Cardiac muscle cell (in vitro differentiated cells and primary cell): ENCODE measurements around the gene CHD3. TPM values are rescaled to one million over a fixed set of nuclear protein-coding genes. Genes with fewer than 3 reads are reported as not detected.

Source experiments
- DNase-seq, 2 donors: peaks; one replicate each; pipeline versions ENCODE4 v3.0.0 to v3.0.0-alpha.2; 2010 to 2017; ENCODE audit warnings: low read depth in 1 of 2, low spot score in 1 of 2
- H3K27ac ChIP-seq: fragments of 200-600 bp; sonication (generic); 2 replicates; pipeline ENCODE4 v1.5.1; 2016
- H3K27me3 ChIP-seq: fragments of 200-600 bp; sonication (generic); 2 replicates; pipeline ENCODE4 v1.6.0; 2016; ENCODE audit warnings: control low read depth
- H3K36me3 ChIP-seq: fragments of 200-600 bp; sonication (generic); 2 replicates; pipeline ENCODE4 v1.5.1; 2016; ENCODE audit warnings: control low read depth
- H3K4me1 ChIP-seq: fragments of 200-600 bp; sonication (generic); 2 replicates; pipeline ENCODE4 v1.8.1; 2017; ENCODE audit warnings: low read depth, mild to moderate bottlenecking, mixed run types
- H3K4me3 ChIP-seq: fragments of 200-600 bp; sonication (generic); 2 replicates; pipeline ENCODE4 v1.5.1; 2016; ENCODE audit warnings: mild to moderate bottlenecking
- H3K9me3 ChIP-seq: fragments of 200-600 bp; sonication (generic); 2 replicates; pipeline ENCODE4 v1.5.1; 2017; ENCODE audit warnings: low read depth, mild to moderate bottlenecking, control low read depth
- polyA plus RNA-seq: library from polyadenylated mRNA; unstranded; fragments of >200 nt; fragmentation: Nextera tagmentation; extraction: Ambion mirVana; gene quantifications from 2 replicates; pipeline ENCODE4 v1.2.1, GENCODE V29; 2016
- total RNA-seq: library from RNA; depleted of rRNA; stranded (reverse); fragments of >200 nt; gene quantifications from 2 replicates; pipeline ENCODE4 v1.2.3, GENCODE V29; 2016
- TF ChIP-seq, protein P1 (sequence below): IDR thresholded peaks from 2 replicates; pipeline ENCODE4 v1.5.1; 2012; ENCODE audit warnings: low read depth, mild to moderate bottlenecking, low read length

Gene CHD3
- total and polyA plus RNA-seq, 2 experiments from 2014 or later: 15.9 to 64.7 TPM

DNA sequence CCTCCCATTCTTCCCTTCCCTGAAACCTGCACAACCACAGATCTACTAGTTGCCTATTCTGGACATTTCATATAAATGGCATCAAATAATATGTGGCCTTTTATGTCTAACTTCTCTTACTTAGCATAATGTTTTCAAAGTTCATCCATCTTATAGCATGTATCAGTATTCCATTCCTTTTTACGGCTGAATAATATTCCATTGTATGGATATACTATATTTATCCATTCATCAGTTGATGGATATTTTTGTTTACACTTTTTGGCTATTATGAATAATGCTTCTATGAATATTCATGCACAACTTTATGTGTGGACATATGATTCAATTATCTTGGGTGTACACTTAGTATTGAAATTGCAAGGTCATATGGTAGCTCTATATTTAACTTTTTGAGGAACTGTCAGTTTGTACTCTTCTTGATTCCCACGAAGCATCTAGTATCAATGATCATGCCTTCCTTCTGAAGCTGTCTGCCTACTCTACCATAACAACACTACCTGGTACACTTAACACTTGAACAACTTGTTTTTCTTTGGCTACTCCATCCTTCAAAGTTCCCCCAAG is 12.7 kb upstream of the CHD3 start:
- H3K4me1 ChIP-seq: peaks cover 12% of the 10 kb centered on the region
- no peak overlapping the region for H3K4me3 ChIP-seq
- no peak overlapping the region for H3K27ac ChIP-seq
- H3K9me3 ChIP-seq: no peaks in the 10 kb centered on the region
- no peaks in the 10 kb centered on the region for H3K27me3 ChIP-seq
- TF ChIP-seq, protein P1, sequence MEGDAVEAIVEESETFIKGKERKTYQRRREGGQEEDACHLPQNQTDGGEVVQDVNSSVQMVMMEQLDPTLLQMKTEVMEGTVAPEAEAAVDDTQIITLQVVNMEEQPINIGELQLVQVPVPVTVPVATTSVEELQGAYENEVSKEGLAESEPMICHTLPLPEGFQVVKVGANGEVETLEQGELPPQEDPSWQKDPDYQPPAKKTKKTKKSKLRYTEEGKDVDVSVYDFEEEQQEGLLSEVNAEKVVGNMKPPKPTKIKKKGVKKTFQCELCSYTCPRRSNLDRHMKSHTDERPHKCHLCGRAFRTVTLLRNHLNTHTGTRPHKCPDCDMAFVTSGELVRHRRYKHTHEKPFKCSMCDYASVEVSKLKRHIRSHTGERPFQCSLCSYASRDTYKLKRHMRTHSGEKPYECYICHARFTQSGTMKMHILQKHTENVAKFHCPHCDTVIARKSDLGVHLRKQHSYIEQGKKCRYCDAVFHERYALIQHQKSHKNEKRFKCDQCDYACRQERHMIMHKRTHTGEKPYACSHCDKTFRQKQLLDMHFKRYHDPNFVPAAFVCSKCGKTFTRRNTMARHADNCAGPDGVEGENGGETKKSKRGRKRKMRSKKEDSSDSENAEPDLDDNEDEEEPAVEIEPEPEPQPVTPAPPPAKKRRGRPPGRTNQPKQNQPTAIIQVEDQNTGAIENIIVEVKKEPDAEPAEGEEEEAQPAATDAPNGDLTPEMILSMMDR: no peak
- H3K36me3 ChIP-seq: peaks cover 20% of the 10 kb centered on the region
- no peak for DNase-seq

DNA sequence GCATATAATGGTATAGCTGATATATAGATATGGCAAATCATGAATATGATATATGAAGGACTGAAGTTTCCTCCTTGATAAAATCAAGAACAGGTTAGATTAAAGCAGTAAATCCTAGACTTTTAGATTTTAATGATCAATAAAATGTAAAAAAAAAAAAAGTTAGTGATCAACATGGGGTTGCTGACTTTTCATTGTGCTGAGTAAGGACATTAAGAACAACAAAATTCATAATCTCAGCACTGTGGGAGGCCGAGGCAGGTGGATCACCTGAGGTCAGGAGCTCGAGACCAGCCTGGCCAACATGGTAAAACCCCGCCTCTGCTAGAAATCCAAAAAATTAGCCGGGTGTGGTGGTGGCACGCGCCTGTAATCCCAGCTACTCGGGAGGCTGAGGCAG is 10.4 kb upstream of the CHD3 start:
- no peaks in the 10 kb centered on the region for H3K27me3 ChIP-seq
- DNase-seq: no peak
- no peak overlapping the region for H3K4me3 ChIP-seq
- H3K36me3 ChIP-seq: peaks cover 16% of the 10 kb centered on the region
- no peaks in the 10 kb centered on the region for H3K9me3 ChIP-seq
- TF ChIP-seq, protein P1: no peak
- H3K27ac ChIP-seq: no peak overlapping the region
- H3K4me1 ChIP-seq: peaks cover 10% of the 10 kb centered on the region

- TF ChIP-seq, protein P1: no peak
Observed at GRCh38 chr17:7880076-7880868, 8.3 kb upstream of the CHD3 start.

GRCh38 chr17:7881276-7882054 is 7.1 kb upstream of the CHD3 start:
- Histone ChIP-seq H3K27ac (peak overlapping the region; percentile 47), H3K9me3 (no peaks in the 10 kb centered on the region), H3K4me1 (peaks cover 14% of the 10 kb centered on the region), H3K4me3 (no peak overlapping the region), H3K36me3 (peaks cover 16% of the 10 kb centered on the region), H3K27me3 (no peaks in the 10 kb centered on the region)
- TF ChIP-seq, protein P1: no peak
- DNase-seq: peak in 1 of 2 donors; percentile 35

More at GRCh38 chr17:7880076-7880868, 8.3 kb upstream of the CHD3 start:
- Histone ChIP-seq H3K27ac (peak overlapping the region; percentile 47), H3K36me3 (peaks cover 16% of the 10 kb centered on the region), H3K4me1 (peaks cover 14% of the 10 kb centered on the region), H3K27me3 (no peaks in the 10 kb centered on the region), H3K4me3 (no peak overlapping the region), H3K9me3 (no peaks in the 10 kb centered on the region)
- no peak for DNase-seq

DNA sequence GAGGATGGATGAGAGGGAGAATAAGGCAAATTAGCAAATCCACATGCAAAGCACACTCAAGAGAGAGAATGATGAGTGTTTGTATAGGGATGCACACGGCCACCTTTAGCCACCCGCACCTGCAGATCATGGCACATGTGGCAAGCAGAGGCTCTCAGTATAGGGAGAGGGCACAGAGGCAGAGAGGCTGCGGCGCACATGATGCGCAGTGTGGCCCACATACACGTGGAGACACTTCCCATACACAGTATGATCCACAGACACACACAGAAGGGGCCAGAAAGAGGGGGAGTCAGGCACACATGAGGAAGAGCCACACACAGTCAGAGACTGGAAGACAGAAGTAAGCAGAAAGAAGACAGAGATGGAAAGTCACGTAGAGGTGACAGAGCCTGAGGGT is 6.5 kb upstream of the CHD3 start:
- Histone ChIP-seq H3K4me3 (no peak overlapping the region), H3K36me3 (peaks cover 16% of the 10 kb centered on the region), H3K27ac (peak overlapping the region; percentile 16), H3K9me3 (no peaks in the 10 kb centered on the region), H3K27me3 (no peaks in the 10 kb centered on the region), H3K4me1 (peaks cover 20% of the 10 kb centered on the region)
- DNase-seq: no peak
- TF ChIP-seq, protein P1: no peak
